ENCODE data around the gene ARFIP1.
"Not testable (repeated sequence)": the region's sequence is repeated elsewhere in the genome, so short reads cannot be mapped to it uniquely, and the experiment has no call there.

ARFIP1 gene, protein sequence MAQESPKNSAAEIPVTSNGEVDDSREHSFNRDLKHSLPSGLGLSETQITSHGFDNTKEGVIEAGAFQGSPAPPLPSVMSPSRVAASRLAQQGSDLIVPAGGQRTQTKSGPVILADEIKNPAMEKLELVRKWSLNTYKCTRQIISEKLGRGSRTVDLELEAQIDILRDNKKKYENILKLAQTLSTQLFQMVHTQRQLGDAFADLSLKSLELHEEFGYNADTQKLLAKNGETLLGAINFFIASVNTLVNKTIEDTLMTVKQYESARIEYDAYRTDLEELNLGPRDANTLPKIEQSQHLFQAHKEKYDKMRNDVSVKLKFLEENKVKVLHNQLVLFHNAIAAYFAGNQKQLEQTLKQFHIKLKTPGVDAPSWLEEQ

DNA sequence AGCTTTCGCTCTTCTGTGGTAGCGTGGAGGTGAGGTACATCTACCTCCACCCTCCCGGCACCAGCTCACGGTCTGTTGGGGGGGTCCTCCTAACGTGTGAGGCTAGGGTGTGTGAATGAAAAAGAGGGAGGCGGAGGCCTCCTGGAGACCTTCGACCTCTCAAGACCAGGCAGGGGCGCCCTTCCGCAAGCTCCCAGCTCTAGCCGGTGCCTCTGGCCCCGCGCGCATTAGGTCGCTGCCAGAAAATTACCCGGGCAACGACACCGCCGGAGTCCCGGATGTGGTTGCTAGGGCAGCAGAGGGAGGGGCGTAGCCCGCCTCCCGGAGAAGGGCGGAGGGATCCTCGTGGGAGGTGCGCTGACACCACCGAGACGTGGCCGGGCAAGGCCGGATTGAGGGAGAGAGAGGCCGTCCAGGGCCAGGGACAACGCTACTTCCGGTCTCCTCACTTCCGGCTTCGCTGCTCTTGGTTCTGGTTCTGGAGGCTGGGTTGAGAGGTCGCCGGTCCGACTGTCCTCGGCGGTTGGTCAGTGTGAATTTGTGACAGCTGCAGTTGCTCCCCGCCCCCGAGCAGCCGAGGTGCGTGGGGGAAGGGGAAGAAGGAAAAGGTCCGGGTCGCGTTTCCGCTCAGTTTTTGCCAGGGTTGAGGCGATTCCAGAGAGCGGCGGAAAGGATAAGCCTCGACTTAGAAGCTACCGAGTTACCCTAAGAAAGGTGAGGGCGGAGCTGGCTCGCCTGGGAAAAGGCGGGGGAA, at the start of gene ARFIP1, which contains the start of gene TIGD4:
Gene ARFIP1, plus strand, starts transcription at position 442 of the 754 bp plus-strand sequence. CDS start 49,680 bp downstream, outside the sequence.
Gene TIGD4, minus strand, starts transcription at position 218 of the 754 bp plus-strand sequence. CDS start 8,726 bp downstream, outside the sequence.
- DNase-seq (ENCODE audit: low spot score): peak; percentile 92

DNA sequence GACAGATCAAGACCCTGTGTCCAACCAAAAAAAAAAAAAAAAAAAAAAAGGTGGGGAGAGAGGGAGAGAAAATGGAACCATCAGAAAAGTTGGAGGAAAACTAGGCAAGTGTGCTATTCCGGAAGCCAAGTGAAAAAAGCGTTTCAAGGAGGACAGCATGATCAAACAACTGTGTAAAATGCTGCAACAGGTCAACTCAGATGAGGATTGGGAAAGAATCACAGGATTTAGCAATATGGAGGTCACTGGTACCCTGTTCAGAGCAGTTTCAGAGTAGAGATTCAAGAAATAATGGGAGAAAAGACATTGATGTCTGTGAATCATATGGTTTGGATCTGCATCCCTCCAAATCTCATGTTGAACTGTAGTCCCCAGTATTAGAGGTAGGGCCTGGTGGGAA, 47.8 kb upstream of the ARFIP1 start:
- DNase-seq (ENCODE audit: low spot score): no peak

DNA sequence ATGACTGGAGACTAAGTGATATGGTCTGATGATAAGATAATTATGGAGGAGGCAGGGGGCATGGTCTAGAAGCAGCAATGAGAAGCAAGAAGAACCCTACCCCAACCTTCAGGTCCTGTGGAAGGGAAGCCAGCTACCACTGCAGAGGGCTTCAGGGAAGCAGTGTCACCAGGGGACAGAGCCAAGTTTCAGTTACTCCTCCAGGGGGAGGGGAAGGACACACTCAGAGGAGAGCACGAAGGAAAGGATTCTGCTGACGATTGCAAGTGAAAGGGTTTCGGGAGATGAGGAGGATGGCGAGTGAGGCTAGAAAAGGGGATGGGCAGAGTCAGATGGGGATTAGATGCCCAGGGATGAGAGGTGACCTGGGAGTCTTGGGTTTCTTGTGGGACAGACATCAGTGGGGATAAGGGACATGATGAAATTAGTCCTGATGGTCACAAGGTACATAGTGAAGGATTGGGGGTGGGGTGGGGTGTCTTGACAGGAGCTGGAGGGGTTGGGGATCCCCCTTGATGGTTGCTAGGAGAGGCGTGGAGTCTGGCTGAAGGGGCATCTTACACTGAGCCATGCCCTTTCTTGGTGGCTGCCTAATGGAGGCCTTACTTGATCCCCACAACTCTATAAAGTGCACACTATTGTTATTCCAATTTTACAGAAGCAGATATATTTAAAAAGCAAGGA, 45.6 kb upstream of the ARFIP1 start:
- no peak for DNase-seq (ENCODE audit: low spot score)

DNA sequence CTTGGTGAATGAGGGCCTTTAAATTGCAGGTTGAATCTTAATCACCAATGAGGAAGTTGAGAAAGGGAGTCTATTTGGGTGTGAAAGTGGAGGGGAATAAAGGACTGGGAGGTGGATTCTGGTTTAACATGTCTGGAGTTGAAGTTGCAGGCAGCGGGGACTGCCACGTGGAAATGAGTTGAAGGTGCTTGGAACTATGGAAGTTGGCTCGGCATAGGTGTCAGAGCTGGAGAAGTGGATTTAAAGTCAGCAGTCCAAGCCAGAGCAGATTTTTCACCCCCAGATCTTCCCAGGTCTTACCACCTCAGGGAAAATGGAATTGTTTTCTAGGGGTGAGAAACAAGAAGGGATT, 45.1 kb upstream of the ARFIP1 start:
- DNase-seq (ENCODE audit: low spot score): no peak

DNA sequence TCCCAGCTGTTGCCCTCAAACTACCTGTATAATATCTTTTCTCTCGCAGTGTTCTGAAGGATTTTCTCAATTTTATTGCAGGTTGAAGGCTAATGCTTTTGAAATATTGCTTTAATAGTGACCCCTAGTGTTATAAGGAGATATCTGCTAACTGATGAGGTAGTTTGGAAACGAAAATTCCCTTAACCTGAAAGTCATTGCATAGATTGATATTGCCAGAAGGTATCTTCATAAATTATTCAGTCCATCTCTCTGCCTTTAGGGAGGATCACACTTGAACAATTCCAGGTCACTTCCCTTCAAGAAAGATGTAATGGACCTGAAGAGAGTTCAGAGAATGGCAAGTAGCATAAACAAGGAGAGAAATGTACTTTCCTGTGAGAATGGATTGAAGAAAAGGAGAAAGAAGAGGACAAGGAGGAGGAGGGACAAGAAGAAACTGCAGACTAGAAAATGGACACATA, 44.3 kb upstream of the ARFIP1 start:
- DNase-seq (ENCODE audit: low spot score): no peak

DNA sequence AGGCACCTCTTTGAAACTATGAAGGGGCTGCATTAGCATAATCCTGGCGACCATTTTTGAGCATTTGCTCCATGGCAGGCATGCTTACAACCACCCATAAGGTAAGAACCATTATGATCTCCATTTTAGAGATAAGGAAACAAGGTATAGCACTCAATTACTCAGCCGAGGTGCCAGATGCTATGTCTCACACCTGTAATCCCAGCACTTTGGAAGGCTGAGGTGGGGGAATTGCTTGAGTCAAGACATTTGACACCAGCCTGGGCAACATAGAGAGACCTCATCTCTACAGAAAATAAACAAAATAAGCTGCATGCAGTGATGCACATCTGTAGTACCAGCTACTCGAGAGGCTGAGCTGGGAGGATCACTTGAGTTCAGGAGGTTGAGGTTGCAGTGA, 43.8 kb upstream of the ARFIP1 start:
- no peak for DNase-seq (ENCODE audit: low spot score)

DNA sequence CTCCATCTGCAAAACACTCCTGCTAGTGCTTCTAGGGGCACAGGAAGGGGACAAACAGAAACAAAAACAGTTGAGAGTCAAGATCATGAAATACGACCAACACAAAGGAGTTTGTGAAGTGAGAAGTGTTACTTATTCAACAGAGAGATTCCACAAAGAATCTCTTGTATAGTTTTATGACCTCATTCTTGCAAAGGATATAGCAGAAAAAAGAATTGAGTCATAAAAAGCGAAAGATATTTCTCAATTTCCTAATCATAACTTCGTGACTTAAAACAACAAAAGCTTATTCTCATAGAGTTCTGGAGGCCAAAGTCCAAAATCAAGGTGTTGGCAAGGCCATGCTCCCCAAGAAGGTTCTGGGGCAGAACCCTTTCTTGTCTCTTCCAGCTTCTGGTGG, 40.9 kb upstream of the ARFIP1 start:
- DNase-seq (ENCODE audit: low spot score): no peak

DNA sequence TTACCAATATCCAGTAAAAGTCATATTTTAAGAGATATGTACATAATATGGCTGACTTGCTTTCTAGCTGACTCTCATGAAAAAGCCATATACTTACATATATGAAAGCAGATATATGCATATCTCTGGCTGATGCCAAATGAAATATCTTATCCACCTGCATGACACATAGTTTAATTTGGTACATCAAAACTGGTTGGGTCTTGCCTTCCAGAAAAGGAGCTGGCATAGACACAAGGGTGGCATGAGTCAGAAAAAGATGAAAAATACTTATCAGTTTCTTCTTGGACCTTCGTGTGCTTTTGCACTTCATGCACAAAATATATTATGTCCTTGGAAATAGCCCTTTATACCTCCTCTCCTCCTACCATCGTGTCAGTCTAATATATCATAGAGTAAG, 32.3 kb upstream of the ARFIP1 start:
- DNase-seq (ENCODE audit: low spot score): no peak

DNA sequence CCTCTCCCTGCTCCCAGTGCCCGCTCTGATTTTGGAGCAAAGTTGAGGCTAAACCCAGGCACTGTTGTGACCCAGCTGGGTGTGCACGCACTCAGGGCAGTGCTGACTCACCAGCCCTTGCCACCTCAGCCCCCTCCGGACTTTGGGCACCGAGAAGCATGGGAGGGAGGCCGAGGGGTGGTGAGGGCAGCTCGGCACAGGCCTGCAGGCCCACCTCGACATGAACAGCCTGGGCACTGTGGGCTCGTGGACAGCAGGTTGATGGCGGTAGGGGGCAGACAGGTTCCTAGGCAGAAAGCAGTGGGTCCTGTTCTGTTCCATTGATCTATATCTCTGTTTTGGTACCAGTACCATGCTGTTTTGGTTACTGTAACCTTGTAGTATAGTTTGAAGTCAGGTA, 31.1 kb upstream of the ARFIP1 start:
- no peak for DNase-seq (ENCODE audit: low spot score)

DNA sequence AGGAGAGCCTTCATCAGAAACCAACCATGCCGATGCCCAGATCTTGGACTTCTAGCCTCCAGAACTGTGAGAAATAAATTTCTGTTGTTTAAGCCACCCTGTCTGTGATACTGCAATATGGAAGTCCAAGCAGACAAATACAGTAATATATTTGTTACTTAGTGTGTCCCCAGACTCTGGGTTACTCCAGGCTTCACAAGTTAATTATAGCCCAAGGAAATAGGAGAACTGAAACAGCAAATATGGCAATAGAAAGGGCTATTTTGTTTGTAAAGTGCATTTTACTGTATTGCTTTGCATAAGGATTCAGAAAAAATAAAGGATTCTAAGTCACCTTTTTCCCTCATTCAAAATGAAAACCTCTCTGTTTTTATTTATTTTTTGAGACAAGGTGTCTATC, 16.0 kb upstream of the ARFIP1 start:
- no peak for DNase-seq (ENCODE audit: low spot score)

DNA sequence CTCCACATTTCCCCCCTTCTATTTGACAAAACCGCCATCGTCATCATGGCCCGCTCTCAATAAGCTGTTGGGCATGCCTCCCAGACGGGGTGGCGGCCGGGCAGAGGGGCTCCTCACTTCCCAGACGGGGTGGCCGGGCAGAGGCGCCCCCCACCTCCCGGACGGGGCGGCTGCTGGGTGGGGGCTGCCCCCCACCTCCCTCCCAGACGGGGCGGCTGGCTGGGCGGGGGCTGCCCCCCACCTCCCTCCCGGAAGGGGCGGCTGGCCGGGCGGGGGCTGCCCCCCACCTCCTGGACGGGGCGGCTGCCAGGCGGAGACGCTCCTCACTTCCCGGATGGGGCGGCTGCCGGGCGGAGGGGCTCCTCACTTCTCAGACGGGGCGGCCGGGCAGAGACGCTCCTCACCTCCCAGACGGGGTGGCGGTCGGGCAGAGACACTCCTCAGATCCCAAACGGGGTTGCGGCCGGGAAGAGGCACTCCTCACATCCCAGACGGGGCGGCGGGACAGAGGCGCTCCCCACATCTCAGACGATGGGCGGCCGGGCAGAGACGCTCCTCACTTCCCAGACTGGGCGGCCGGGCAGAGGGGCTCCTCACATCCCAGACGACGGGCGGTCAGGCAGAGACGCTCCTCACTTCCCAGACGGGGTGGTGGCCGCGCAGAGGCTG, 14.6 kb upstream of the ARFIP1 start:
- not testable (repeated sequence) for DNase-seq (ENCODE audit: low spot score)

DNA sequence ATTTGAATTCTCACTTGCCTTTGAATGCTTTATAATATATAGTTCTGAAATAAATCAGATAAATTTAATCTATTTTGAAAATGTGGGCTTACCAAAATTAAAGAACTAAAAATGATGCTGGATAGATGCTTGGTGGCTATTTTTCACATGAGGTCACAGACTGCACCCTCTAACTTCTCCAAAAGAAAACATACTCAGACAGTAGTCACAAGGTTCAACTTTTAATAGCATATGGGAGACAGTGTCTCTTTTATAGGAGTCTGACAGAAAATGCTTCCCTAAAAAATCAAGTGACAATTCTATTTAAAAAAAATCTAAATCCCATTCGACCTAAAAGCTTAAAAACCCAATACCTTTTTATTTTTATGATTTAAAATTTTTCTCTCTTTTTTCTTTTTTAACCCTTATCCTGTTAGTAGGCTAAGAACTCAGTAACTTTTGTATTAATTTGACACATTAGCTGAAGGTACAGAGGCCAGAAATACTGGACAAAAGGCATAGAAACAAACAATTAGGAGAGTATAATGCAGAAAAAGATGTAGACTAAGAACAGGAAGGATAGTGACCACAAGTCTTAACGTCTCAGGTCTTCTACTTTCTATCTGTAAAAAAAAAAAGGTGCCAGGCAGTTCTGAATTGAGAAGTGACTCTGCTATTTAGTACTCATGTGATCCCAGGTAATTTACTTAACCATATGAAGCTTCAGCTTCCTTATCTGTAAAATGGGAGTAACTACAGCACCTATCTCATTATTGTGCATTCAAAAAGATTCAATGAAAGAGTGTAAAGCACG, 7.8 kb upstream of the ARFIP1 start:
- no peak for DNase-seq (ENCODE audit: low spot score)

DNA sequence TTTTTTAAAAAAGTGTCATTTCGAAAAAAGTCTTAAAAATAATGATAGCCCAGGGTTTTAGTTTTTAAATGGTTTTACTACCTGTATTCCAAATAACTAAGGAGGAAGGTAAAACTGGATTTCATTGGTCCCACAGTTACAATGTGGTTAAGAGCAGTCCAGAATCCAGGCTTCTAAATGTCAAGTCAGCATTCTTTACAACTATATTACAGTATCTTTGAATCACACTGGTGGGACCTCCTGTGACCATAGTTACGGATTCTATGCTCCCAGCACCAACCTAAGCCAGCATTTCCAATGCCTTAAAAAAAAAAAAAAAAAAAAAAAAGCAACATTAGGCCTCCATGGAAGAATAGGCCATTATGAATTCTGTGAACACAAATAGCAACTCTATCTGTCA, 6.4 kb upstream of the ARFIP1 start:
- DNase-seq (ENCODE audit: low spot score): no peak

DNA sequence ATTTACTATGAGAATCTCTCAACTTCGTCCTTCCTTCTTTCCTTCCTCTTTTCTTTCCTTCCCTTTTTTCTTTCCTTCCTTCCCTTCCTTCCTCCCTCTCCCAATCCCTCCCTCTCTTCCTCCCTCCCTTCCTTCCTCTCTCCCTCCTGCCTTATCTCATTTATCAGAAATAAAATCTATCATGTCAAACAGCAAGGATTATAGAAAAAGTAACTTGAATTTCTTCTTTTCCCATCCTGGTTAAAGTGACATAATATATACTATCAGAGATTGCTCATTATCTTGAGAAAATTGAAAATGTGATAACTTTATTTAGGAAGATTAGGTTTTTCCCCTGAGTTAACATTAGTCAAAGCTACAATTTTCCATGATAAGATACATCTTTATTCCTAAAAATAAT, 5.8 kb upstream of the ARFIP1 start:
- DNase-seq (ENCODE audit: low spot score): no peak

DNA sequence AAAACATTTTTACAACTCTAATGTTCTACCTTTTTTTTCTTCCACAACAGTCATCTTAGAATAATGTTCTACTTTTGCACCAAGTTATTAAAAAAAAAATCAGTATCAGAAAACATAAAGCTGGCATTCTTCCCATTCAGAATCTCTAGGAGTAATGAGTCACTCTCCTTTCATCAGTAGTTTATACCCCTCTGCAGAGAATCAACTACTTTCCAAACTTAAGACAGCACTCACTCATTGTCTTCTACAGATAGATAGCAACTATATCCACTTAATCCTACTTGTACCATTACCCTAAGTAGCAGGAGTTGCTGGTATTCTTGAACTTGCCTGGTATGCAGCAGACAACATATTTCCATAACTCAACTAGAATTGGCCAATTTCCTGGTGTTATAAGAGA, 3.4 kb upstream of the ARFIP1 start:
- no peak for DNase-seq (ENCODE audit: low spot score)

DNA sequence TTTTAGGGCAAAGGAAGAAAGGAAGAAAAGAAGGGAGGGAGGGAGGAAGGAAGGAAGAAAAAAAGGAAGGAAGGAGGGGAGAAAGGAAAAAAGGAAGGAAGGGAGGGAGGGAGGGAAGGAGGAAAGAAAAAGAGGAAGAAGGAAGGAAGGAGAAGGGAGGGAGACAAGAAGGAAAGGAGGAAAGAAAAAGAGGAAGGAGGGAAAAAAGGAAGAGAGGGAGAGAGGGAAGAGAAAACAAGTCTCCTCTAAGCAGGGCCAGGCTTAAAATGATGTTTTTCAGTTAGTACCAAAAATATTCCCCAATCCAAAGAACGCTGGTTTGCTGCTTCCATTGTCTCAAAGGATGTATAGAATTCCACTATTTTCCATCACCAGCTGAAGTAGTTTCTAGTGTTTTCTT, 2.3 kb upstream of the ARFIP1 start:
- DNase-seq (ENCODE audit: low spot score): no peak

DNA sequence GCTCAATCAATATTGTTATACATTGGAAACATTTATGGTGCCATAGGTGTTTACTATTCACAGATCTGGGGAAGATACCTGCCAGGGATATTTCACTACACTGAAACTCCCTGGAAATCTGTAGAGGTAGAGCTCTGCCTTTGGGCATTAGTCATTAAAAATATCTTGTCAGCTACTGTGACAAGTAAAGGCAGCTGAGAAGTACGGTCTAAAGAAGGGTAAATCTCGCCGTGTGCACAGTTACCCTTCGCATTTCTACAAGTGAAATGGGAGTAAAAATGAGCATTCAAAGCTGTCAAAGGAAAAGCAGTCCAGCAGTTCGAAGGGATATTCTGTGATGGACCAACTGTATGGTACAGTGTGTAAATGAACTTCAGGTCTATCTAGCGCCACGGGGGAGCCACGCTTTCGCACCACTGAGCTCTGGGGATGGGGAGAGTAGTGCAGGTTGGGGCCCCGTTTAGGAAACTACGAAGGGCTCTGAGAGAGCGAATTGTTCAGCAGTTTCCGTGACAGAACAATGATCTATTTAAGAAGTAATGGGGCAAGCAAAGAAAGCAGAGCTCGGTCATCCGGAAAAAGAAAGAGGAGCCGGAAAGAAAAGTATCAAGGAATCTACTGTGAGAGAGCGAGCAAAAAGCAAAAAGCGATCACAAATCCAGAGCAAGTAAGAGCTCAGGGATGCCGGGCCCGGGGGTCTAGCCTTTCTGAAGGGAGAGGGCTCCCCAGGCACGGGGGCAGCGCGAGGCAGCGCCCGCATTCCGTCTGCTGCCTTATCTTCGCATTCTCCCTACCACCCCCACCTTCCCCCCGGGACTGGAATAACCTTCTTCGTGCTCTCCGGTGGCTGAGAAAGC, 870 bp upstream of the ARFIP1 start:
- DNase-seq (ENCODE audit: low spot score): peak; percentile 5

DNA sequence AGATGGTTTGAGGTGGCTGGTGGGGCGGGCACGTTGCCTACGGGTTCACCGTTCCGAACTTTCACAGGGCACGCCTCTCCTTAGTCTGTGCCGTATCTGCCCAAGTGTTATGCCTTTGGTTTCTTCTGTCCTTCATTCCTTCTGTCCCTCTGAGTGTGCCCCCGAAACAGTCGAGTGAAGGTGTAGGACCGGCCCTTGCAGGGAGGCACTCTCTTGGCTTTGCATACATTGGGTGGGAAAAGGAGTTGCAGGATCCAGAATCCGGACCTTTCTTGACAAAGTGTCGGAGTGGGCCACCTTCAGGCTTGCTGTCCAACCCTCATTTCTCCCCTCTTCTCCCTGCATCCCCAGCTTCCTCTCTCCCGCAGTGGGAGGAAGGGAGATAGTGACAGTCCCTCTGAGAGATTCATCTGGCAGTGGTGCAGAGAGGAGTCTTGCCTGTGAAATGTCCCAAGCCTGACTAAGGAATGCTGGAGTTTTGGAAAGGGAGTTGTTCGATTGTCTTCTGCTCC, 569 bp downstream of the ARFIP1 start:
- DNase-seq (ENCODE audit: low spot score): no peak

DNA sequence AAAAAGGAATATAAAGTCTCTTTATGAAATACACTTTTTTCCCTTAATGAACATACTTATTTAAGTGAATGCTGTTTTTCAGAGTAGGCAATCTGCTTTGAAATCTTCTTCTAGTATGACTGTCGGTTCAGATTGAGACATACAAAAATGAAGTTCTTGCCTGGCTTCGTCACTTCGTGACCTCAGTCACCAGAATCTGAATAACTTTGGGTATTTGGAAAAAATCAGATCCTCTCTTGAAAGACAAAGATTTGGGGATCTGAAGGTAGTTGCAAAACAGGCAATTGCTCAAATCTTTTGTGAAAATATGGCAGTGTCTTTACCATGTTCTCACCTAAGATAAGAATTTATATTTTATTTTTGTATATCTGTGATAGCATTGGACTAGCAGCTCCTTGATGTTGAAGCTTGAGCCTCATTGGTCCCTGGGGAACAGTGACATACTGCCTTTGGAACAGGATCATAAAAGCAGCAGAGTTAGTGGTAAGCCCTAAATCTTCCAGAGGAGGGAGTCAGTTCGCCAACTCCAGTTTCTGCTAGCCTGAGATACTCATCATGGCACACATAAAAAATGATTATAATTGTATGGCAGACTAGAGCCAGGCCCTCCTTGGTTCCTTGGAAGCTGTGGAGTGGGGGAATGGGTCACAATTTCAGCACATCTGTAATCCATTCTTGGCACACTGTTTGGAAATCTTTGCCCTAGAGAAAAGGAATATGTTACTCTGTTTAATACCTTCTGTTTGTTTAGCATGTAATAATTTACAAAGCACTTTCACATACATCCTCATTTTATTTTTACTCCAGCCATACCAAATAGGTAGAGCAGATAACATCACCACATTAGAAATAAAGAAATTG, 5.0 kb downstream of the ARFIP1 start:
- no peak for DNase-seq (ENCODE audit: low spot score)
